Fibroblast of peridontal ligament (primary cell): ENCODE results near the gene NEK11.

Experiments used
- DNase-seq: peaks from one replicate; pipeline ENCODE4 v3.0.0-alpha.2; 2010; ENCODE audit errors: extremely low read depth

Gene NEK11

GRCh38 chr3:131141770-131142169, 115.1 kb downstream of the NEK11 start:
- no peak for DNase-seq

GRCh38 chr3:131142580-131142979, 115.9 kb downstream of the NEK11 start:
- DNase-seq: peak; percentile 39

- DNase-seq: no peak
These were observed 117.1 kb downstream of the NEK11 start for GRCh38 chr3:131143802-131144201.

GRCh38 chr3:131147534-131147933, 120.9 kb downstream of the NEK11 start:
- no peak for DNase-seq

- DNase-seq: no peak
These were observed 131.8 kb downstream of the NEK11 start for GRCh38 chr3:131158434-131158833.

- DNase-seq: no peak
These were observed 135.8 kb downstream of the NEK11 start for GRCh38 chr3:131162516-131162915.

GRCh38 chr3:131167867-131168266, 141.2 kb downstream of the NEK11 start:
- no peak for DNase-seq

- no peak for DNase-seq
These were observed 142.7 kb downstream of the NEK11 start for GRCh38 chr3:131169331-131169730.

- DNase-seq: no peak
These were observed 146.0 kb downstream of the NEK11 start for GRCh38 chr3:131172502-131173200.

GRCh38 chr3:131174752-131175151, 148.1 kb downstream of the NEK11 start:
- DNase-seq: no peak

GRCh38 chr3:131178710-131179375, 152.2 kb downstream of the NEK11 start:
- no peak for DNase-seq

GRCh38 chr3:131192701-131193100, 166.0 kb downstream of the NEK11 start:
- DNase-seq: no peak

- DNase-seq: no peak
These were observed 167.1 kb downstream of the NEK11 start for GRCh38 chr3:131193641-131194238.

- no peak for DNase-seq
These were observed 168.1 kb downstream of the NEK11 start for GRCh38 chr3:131194816-131195215.

- DNase-seq: no peak
These were observed 174.0 kb downstream of the NEK11 start for GRCh38 chr3:131200636-131201199.

- no peak for DNase-seq
These were observed 189.7 kb downstream of the NEK11 start for GRCh38 chr3:131216330-131216729.

GRCh38 chr3:131216801-131217200, 190.1 kb downstream of the NEK11 start:
- peak; percentile 34 for DNase-seq

- DNase-seq: no peak
These were observed 190.6 kb downstream of the NEK11 start for GRCh38 chr3:131217296-131217741.

GRCh38 chr3:131218196-131218595, 191.5 kb downstream of the NEK11 start:
- DNase-seq: no peak

GRCh38 chr3:131221731-131222130, 195.1 kb downstream of the NEK11 start:
- peak; percentile 25 for DNase-seq

GRCh38 chr3:131222599-131222998, 195.9 kb downstream of the NEK11 start:
- no peak for DNase-seq

- DNase-seq: no peak
These were observed 197.0 kb downstream of the NEK11 start for GRCh38 chr3:131223373-131224289.
